GM12878 (cell line): ENCODE data around the gene KLF3. TPM values are rescaled to one million over a fixed set of nuclear protein-coding genes. Genes with fewer than 3 reads are reported as not detected.

Experiments used
- ATAC-seq: fragments of 200-7000 bp; cut with Tn5 transposase; 3 replicates; pipeline ENCODE4 v1.9.1; 2020; ENCODE audit warnings: mild to moderate bottlenecking, moderate library complexity
- BruUV-seq: library from RNA; stranded (reverse); fragments of 400-500 nt; replicated peaks from 2 replicates; lab custom pipeline; 2021; lab: Mats Ljungman, UMichigan
- CTCF ChIA-PET: fragments of 300-600 bp; sonication (Branson Sonifier 250); formaldehyde crosslinking; extraction: SDS; loops from one replicate; lab custom pipeline; 2021; ENCODE audit warnings: inconsistent platforms; lab: Yijun Ruan, JAX
- POLR2A ChIA-PET: fragments of 350-600 bp; formaldehyde crosslinking; extraction: SDS; loops from one replicate; lab custom pipeline; 2021; ENCODE audit warnings: inconsistent platforms; lab: Charles Lee
- RAD21 ChIA-PET: fragments of 300-600 bp; sonication (Branson Sonifier 250); formaldehyde crosslinking; loops from one replicate; lab custom pipeline; 2023; ENCODE audit warnings: antibody characterized with exemption; ENCODE audit not compliant: unreplicated experiment; lab: Charles Lee
- SMC1A ChIA-PET: fragments of 300-600 bp; sonication (Branson Sonifier 250); formaldehyde crosslinking; loops from one replicate; lab custom pipeline; 2023; ENCODE audit not compliant: unreplicated experiment, uncharacterized antibody; lab: Charles Lee
- DNase-seq: peaks from one replicate; pipeline ENCODE4 v3.0.0-alpha.2; 2011; ENCODE audit warnings: low read depth, low spot score
- FAIRE-seq: peaks from 3 replicates; lab custom pipeline; 2011; peaks lifted over from hg19 to GRCh38; lab: Jason Lieb, UNC
- H2AFZ ChIP-seq: 2 replicates; pipeline ENCODE4 v1.6.0; 2011; ENCODE audit warnings: low read depth, low read length, control low read depth; ENCODE audit not compliant: control insufficient read depth
- H3K27ac ChIP-seq: 2 replicates; pipeline ENCODE4 v1.5.1; 2011; ENCODE audit warnings: control low read depth; ENCODE audit not compliant: control insufficient read depth, insufficient read depth
- H3K27me3 ChIP-seq, 2 experiments: replicated peaks in 1 of 2; 2 replicates each; pipeline versions ENCODE4 v1.6.0 to v1.6.1; 2011; ENCODE audit warnings: low read length in 1 of 2; ENCODE audit not compliant: control insufficient read depth in 2 of 2, insufficient read depth in 2 of 2
- H3K36me3 ChIP-seq, 2 experiments: 2 replicates each; pipeline ENCODE4 v1.5.1; 2011; ENCODE audit warnings: low read length in 1 of 2; ENCODE audit not compliant: control insufficient read depth in 2 of 2, insufficient read depth in 2 of 2
- H3K4me1 ChIP-seq: 2 replicates; pipeline ENCODE4 v1.6.1; 2011; ENCODE audit warnings: mild to moderate bottlenecking, low read length, moderate library complexity, mixed read lengths; ENCODE audit not compliant: control insufficient read depth, insufficient read depth
- H3K4me2 ChIP-seq: 2 replicates; pipeline ENCODE4 v1.6.0; 2011; ENCODE audit warnings: control low read depth; ENCODE audit not compliant: control insufficient read depth, insufficient read depth
- H3K4me3 ChIP-seq: fragments of 200-600 bp; sonication (generic); 2 replicates; pipeline ENCODE4 v1.5.1; 2016
- H3K79me2 ChIP-seq: 2 replicates; pipeline ENCODE4 v1.6.0; 2011; ENCODE audit warnings: low read length; ENCODE audit not compliant: control insufficient read depth, insufficient read depth
- H3K9ac ChIP-seq: 2 replicates; pipeline ENCODE4 v1.8.0; 2011; ENCODE audit warnings: low read length, control low read depth, mixed read lengths; ENCODE audit not compliant: control insufficient read depth, insufficient read depth
- H3K9me3 ChIP-seq: replicated peaks from 3 replicates; pipeline ENCODE4 v1.5.1; 2011; ENCODE audit warnings: mild to moderate bottlenecking, low read length; ENCODE audit not compliant: control insufficient read depth, insufficient read depth
- H4K20me1 ChIP-seq: 2 replicates; pipeline ENCODE4 v1.6.0; 2011; ENCODE audit not compliant: control insufficient read depth, insufficient read depth
- CREB1 ChIP-seq: IDR thresholded peaks from 2 replicates; pipeline ENCODE4 v1.6.1; 2012; ENCODE audit warnings: low read depth, mild to moderate bottlenecking, inconsistent platforms
- RBBP5 ChIP-seq: fragments of 200-600 bp; sonication (generic); conservative IDR thresholded peaks from 2 replicates; pipeline ENCODE4 v1.6.1; 2016
- SPI1 ChIP-seq: IDR thresholded peaks from 2 replicates; pipeline ENCODE4 v1.6.1; 2011; ENCODE audit warnings: low read depth, mild to moderate bottlenecking, low read length, moderate library complexity, borderline replicate concordance; ENCODE audit not compliant: insufficient read depth
- TAF1 ChIP-seq: IDR thresholded peaks from 2 replicates; pipeline ENCODE4 v1.6.1; 2011; ENCODE audit warnings: mild to moderate bottlenecking, low read depth, low read length, borderline replicate concordance
- TBL1XR1 ChIP-seq: IDR thresholded peaks from 2 replicates; pipeline ENCODE4 v1.6.1; 2012; ENCODE audit warnings: low read depth, low read length, improper control_type of control experiment
- WGBS: methylation state at CpG from one replicate; pipeline ENCODE4 v1.1.6; 2016; ENCODE audit warnings: low lambda C conversion rate; ENCODE audit not compliant: insufficient replicate concordance, insufficient coverage; ENCODE audit errors: missing lambda C conversion rate; 5-methylcytosine and 5-hydroxymethylcytosine counted together
- in situ Hi-C: fragments of 300-500 bp; cut with MboI; formaldehyde crosslinking; loops from 9 replicates; pipeline ENCODE4 v1.14.3; 2018; ENCODE audit warnings: mixed read lengths
- intact Hi-C: fragments of 100-400 bp; cut with micrococcal nuclease; formaldehyde crosslinking; loops from one replicate; pipeline ENCODE4 v1.14.2; 2022; ENCODE audit not compliant: unreplicated experiment
- polyA plus RNA-seq, 11 experiments: library from polyadenylated mRNA; depleted of rRNA in 4 of 11; unstranded in 6 of 11; stranded (reverse) in 5 of 11; fragments of >200 nt; fragmentation: Nextera tagmentation in 4 of 11; fragmentation: Illumina TruSeq in 1 of 11; extraction: Ambion mirVana in 4 of 11; extraction: Trizol in 1 of 11; gene quantifications; 1 replicate in 1 of 11; 2 replicates in 10 of 11; pipeline versions ENCODE4 v1.2.1 to v1.2.3, GENCODE V29; 2011 to 2016; ENCODE audit warnings: inconsistent platforms in 2 of 11, missing spikeins in 2 of 11, low read depth in 1 of 11
- total RNA-seq, 4 experiments: library from RNA; depleted of rRNA in 3 of 4; stranded (reverse); fragments of >200 nt in 3 of 4; fragmentation: Illumina TruSeq in 1 of 4; extraction: Trizol in 1 of 4; gene quantifications; 2 replicates each; pipeline versions ENCODE4 v1.2.1 to v1.2.3, GENCODE V29; 2013 to 2021
- TF ChIP-seq, protein P1 (sequence below), 3 experiments: IDR thresholded peaks in 2 of 3; conservative IDR thresholded peaks in 1 of 3; 2 replicates each; pipeline ENCODE4 v1.5.1; 2011; ENCODE audit warnings: low read depth in 3 of 3, low read length in 3 of 3, mild to moderate bottlenecking in 3 of 3, control low read depth in 2 of 3, moderate library complexity in 2 of 3, inconsistent platforms in 1 of 3, mixed read lengths in 1 of 3; ENCODE audit not compliant: control insufficient read depth in 2 of 3, insufficient read depth in 1 of 3; ENCODE audit errors: extremely low read depth in 1 of 3
- TF ChIP-seq, protein P2 (sequence below): IDR thresholded peaks from 2 replicates; pipeline ENCODE4 v1.6.1; 2011; ENCODE audit warnings: low read depth, low read length, improper control_type of control experiment, borderline replicate concordance
- TF ChIP-seq, protein P3 (sequence below): IDR thresholded peaks from 2 replicates; pipeline ENCODE4 v1.6.1; 2011; ENCODE audit warnings: low read depth, mild to moderate bottlenecking, low read length, moderate library complexity, borderline replicate concordance; ENCODE audit errors: extremely low read depth

Gene KLF3
- total and polyA plus RNA-seq, 10 of the 15 experiments (the other 5 are each of a cell fraction or from before 2014, with no cell fraction given): 1.4 to 5.8 (median 2.1) TPM

DNA sequence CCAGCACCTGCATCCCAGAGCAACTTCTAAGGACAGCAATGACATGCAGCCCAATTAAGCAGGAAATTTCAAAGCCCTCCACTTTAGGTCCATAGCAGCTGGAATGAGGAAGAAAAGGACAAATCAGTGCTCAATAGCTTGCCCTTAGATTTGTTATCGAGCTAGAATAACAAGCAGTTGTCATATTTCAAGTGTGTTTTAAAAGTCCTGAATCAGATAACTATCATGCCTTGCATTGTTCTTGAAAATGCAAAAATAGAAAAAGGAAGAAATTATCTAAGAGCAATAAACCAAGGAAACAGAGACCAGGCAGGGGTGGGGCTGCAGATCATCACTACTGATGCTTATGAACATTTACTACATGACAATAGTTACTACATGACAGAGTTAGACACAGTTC, 43.9 kb upstream of the KLF3 start:
- POLR2A ChIA-PET: interaction anchor here (0.7 kb wide), 1 partner anchor 345 kb away, joined by 3 read pairs; no protein-coding TSS in a partner anchor

More for the DNA sequence above, 43.9 kb upstream of the KLF3 start:
- SMC1A ChIA-PET: interaction anchor here (1.1 to 1.4 kb wide), 2 partner anchors 10 to 52 kb away, joined by 3 read pairs; no protein-coding TSS in a partner anchor
- no peaks in the 10 kb centered on the region for H3K36me3 ChIP-seq
- no peak for FAIRE-seq
- TF ChIP-seq SPI1 (no peak), RBBP5 (no peak), TAF1 (no peak), CREB1 (no peak), TBL1XR1 (no peak)
- TF ChIP-seq, protein P1, sequence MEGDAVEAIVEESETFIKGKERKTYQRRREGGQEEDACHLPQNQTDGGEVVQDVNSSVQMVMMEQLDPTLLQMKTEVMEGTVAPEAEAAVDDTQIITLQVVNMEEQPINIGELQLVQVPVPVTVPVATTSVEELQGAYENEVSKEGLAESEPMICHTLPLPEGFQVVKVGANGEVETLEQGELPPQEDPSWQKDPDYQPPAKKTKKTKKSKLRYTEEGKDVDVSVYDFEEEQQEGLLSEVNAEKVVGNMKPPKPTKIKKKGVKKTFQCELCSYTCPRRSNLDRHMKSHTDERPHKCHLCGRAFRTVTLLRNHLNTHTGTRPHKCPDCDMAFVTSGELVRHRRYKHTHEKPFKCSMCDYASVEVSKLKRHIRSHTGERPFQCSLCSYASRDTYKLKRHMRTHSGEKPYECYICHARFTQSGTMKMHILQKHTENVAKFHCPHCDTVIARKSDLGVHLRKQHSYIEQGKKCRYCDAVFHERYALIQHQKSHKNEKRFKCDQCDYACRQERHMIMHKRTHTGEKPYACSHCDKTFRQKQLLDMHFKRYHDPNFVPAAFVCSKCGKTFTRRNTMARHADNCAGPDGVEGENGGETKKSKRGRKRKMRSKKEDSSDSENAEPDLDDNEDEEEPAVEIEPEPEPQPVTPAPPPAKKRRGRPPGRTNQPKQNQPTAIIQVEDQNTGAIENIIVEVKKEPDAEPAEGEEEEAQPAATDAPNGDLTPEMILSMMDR (IDR thresholded peaks at IDR 0.05 in 2 of 3, conservative IDR thresholded peaks at IDR 0.05 in 1 of 3; ENCODE audit: control insufficient read depth in 2 of 3, extremely low read depth in 1 of 3, insufficient read depth in 1 of 3, low read depth in 3 of 3, low read length in 3 of 3): no peak
- TF ChIP-seq, protein P2, sequence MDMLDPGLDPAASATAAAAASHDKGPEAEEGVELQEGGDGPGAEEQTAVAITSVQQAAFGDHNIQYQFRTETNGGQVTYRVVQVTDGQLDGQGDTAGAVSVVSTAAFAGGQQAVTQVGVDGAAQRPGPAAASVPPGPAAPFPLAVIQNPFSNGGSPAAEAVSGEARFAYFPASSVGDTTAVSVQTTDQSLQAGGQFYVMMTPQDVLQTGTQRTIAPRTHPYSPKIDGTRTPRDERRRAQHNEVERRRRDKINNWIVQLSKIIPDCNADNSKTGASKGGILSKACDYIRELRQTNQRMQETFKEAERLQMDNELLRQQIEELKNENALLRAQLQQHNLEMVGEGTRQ: no peak
- TF ChIP-seq, protein P3, sequence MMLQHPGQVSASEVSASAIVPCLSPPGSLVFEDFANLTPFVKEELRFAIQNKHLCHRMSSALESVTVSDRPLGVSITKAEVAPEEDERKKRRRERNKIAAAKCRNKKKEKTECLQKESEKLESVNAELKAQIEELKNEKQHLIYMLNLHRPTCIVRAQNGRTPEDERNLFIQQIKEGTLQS: no peak
- TF ChIP-seq, all 136 proteins: peak for 0
- no peaks in the 10 kb centered on the region for H3K9me3 ChIP-seq
- ChIA-PET CTCF (interaction anchor here (1.3 kb wide), 1 partner anchor 9 kb away, joined by 5 read pairs; no protein-coding TSS in a partner anchor), RAD21 (no interaction called here)
- DNase-seq (no peak), ATAC-seq (no peak)
- WGBS: 100% methylated on average over 1 of the region's 1 CpG
- no peak overlapping the region for H3K27ac ChIP-seq
- no peak overlapping the region for H3K4me2 ChIP-seq
- no peak overlapping the region for H3K9ac ChIP-seq
- intact Hi-C loops (no loop called here), in situ Hi-C loops (no loop called here)
- no peaks in the 10 kb centered on the region for H3K79me2 ChIP-seq
- BruUV-seq: no TSS peak
- no peaks in the 10 kb centered on the region for H3K27me3 ChIP-seq
- H2AFZ ChIP-seq: no peak overlapping the region
- H3K4me3 ChIP-seq: no peak overlapping the region
- H3K4me1 ChIP-seq: no peaks in the 10 kb centered on the region
- H4K20me1 ChIP-seq: no peaks in the 10 kb centered on the region
